ENCODE results near the gene HMBS. TPM values are rescaled to one million over a fixed set of nuclear protein-coding genes. Genes with fewer than 3 reads are reported as not detected.

The HMBS gene
- total and polyA plus RNA-seq, 2 of the 8 experiments (the other 6 are each of a cell fraction or from before 2014, with no cell fraction given): 69.3 to 109 TPM

DNA sequence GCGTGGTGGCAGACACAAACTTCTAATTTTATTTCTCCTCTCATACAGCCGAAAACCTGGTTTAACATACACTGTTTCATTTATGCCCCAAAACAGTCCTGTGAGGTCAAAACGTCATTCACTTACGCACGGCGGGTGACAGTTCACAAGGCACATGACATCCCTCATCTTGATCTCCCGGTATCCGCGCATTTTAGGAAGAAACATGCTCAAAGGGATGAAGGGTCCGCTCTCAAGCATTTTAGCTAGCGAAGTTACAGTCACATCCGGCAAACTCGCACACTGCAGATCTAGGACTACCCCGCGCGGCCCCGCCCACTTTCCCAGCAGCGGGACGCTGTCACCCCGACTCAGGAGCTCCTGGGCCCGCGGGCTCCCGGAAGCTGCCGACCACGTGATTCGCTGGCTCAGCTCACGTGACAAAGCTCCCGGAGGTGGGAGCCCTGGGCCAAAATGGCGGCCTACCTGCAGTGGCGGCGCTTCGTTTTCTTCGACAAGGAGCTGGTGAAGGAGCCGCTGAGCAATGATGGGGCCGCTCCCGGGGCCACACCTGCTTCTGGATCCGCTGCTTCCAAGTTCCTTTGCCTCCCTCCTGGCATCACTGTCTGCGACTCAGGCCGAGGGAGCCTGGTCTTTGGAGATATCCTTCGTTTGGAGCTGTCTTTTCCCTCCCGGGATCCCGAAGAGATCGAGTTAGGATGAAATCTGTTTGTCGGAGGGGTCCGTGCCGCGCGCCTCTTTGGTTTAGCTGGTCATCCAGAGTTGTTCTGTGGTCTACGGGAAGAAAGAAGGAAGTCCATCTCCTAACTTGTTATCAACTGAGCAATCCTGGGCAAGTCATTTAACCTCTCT, 17.1 kb upstream of the HMBS start, which contains the start of gene VPS11:
Gene VPS11, plus strand, starts transcription at position 448 of the 852 bp plus-strand sequence. Its CDS starts 6 bp downstream, at position 454.
- no peaks in the 10 kb centered on the region for H3K9me3 ChIP-seq (ENCODE audit: insufficient read depth in 2 of 2, low read depth in 1 of 2, low read length in 1 of 2)
- peak within 1 kb of the TSS; percentile 82 to 100 (median 98) for H3K4me3 ChIP-seq (ENCODE audit: extremely low read depth in 1 of 4, insufficient read depth in 2 of 4, low read depth in 3 of 4, low read length in 4 of 4)
- H2BK20ac ChIP-seq (ENCODE audit: low read length): no peak within 1 kb of the TSS
- peak within 1 kb of the TSS; percentile 82 to 89 for H3K4me2 ChIP-seq (ENCODE audit: insufficient read depth in 1 of 2, low read depth in 2 of 2, low read length in 2 of 2)
- H3K23ac ChIP-seq (ENCODE audit: insufficient read length): no peak within 1 kb of the TSS
- H3K27me3 ChIP-seq (replicated peaks in 1 of 4; ENCODE audit: control insufficient read depth in 3 of 4, extremely low read depth in 1 of 4, insufficient read depth in 3 of 4, low read length in 3 of 4): no peaks in the 10 kb centered on the region
- H3K36me3 ChIP-seq (ENCODE audit: control insufficient read depth in 2 of 4, insufficient read depth in 4 of 4, low read length in 3 of 4): peaks cover 7 to 18% (median 14%) of the 10 kb centered on the region in 4 experiments; a peak in 6 of 8 replicates
- H4K20me1 ChIP-seq (replicated peaks in 1 of 2; ENCODE audit: control insufficient read depth in 1 of 2, insufficient read depth in 2 of 2, low read length in 2 of 2): no peaks in the 10 kb centered on the region
- no peak within 1 kb of the TSS for H4K5ac ChIP-seq (ENCODE audit: insufficient read length, low read depth, low read length)
- peak within 1 kb of the TSS; percentile 82 for H3K27ac ChIP-seq (ENCODE audit: low read depth, low read length)
- H4K91ac ChIP-seq (replicated peaks; ENCODE audit: insufficient read length, low read length): no peak within 1 kb of the TSS
- H3K14ac ChIP-seq (ENCODE audit: insufficient read length): no peak within 1 kb of the TSS
- no peak within 1 kb of the TSS for H2BK120ac ChIP-seq (replicated peaks; ENCODE audit: low read depth, low read length)
- no peak within 1 kb of the TSS for H2AK5ac ChIP-seq (ENCODE audit: low read depth, low read length)
- no peak within 1 kb of the TSS for H2BK12ac ChIP-seq (ENCODE audit: low read depth, low read length)
- no peaks in the 10 kb centered on the region; a peak in 1 of 7 replicates for H3K4me1 ChIP-seq (replicated peaks in 1 of 4; ENCODE audit: control insufficient read depth in 3 of 4, insufficient read depth in 4 of 4, low read length in 3 of 4)
- H4K8ac ChIP-seq (ENCODE audit: extremely low read depth, insufficient read depth, low read length): peak within 1 kb of the TSS; percentile 99; the same call in 1 of the 2 replicates
- H3K56ac ChIP-seq (replicated peaks; ENCODE audit: insufficient read length, low read depth, low read length): no peak within 1 kb of the TSS
- peaks cover 0 to 13% of the 10 kb centered on the region in 2 experiments; a peak in 2 of 4 replicates for H3K79me2 ChIP-seq (ENCODE audit: control insufficient read depth in 1 of 2, insufficient read depth in 2 of 2, low read length in 2 of 2)
- peak within 1 kb of the TSS; percentile 81 to 96 (median 90) for H3K9ac ChIP-seq (replicated peaks in 1 of 4; ENCODE audit: extremely low read depth in 1 of 4, low read depth in 3 of 4, low read length in 3 of 4)
- 2% methylated on average over 47 of the region's 49 CpGs; no CpG with 5 or more reads in 1 of the 2 experiments for WGBS, 2 experiments (ENCODE audit: extremely low coverage in 1 of 2, insufficient coverage in 1 of 2, insufficient read length in 1 of 2, insufficient replicate concordance in 2 of 2, low coverage in 1 of 2, low lambda C conversion rate in 2 of 2, missing lambda C conversion rate in 1 of 2)
- H2AFZ ChIP-seq (ENCODE audit: low read length): peak within 1 kb of the TSS; percentile 97
- H3K18ac ChIP-seq (ENCODE audit: extremely low read depth, low read length): no peak within 1 kb of the TSS
- H3K23me2 ChIP-seq (ENCODE audit: low read depth, low read length): no peaks in the 10 kb centered on the region; the same call in 1 of the 2 replicates
- H2BK15ac ChIP-seq (ENCODE audit: low read length): no peak within 1 kb of the TSS
- no peak within 1 kb of the TSS for H2BK5ac ChIP-seq (ENCODE audit: low read depth, low read length)
- FAIRE-seq (no peak), DNase-seq (ENCODE audit: low read depth in 1 of 2, low spot score in 2 of 2) (peak; percentile 87 to 96)
- no peaks in the 10 kb centered on the region; the same call in 1 of the 2 replicates for H3K79me1 ChIP-seq (ENCODE audit: low read depth, low read length)
- no peak within 1 kb of the TSS for H3K4ac ChIP-seq (replicated peaks; ENCODE audit: insufficient read length, low read depth, low read length)
- ChIA-PET POLR2A (ENCODE audit: partially characterized antibody) (interaction anchor here (0.8 to 3.2 kb wide), 23 partner anchors 8 to 249 kb away, joined by 3 to 24 read pairs (median 4); partner anchors contain the start of genes C2CD2L, CENATAC, HMBS and HYOU1), CTCF (ENCODE audit: partially characterized antibody) (interaction anchor here (0.5 to 2.2 kb wide), 9 partner anchors 11 to 275 kb away, joined by 3 to 8 read pairs (median 3); partner anchors contain the start of gene HYOU1)
- TF ChIP-seq POLR2A (IDR thresholded peaks at IDR 0.05; ENCODE audit: control extremely low read depth in 1 of 2, low read depth in 2 of 2, low read length in 2 of 2) (peak; percentile 43 to 91), CBX5 (IDR thresholded peaks at IDR 0.05; ENCODE audit: low read depth, low read length) (no peak), SIRT6 (IDR thresholded peaks at IDR 0.05; ENCODE audit: low read length) (no peak), SAP30 (IDR thresholded peaks at IDR 0.05; ENCODE audit: insufficient read depth, insufficient replicate concordance, low read length) (peak; percentile 97), RNF2 (IDR thresholded peaks at IDR 0.05; ENCODE audit: borderline replicate concordance, low read depth, low read length, missing control alignments, poor library complexity, severe bottlenecking) (no peak), BRCA1 (IDR thresholded peaks at IDR 0.05; ENCODE audit: low read depth, low read length) (no peak), ZNF274 (IDR thresholded peaks at IDR 0.05; ENCODE audit: borderline replicate concordance, extremely low read depth, low read length) (no peak), NRF1 (IDR thresholded peaks at IDR 0.05; ENCODE audit: low read depth, low read length) (no peak), EZH2 (IDR thresholded peaks at IDR 0.05; ENCODE audit: low read depth, low read length, severe bottlenecking) (no peak), POU5F1 (IDR thresholded peaks at IDR 0.05; ENCODE audit: low read depth, low read length) (no peak), SP4 (IDR thresholded peaks at IDR 0.05; ENCODE audit: low read length) (peak; percentile 98), CBX8 (IDR thresholded peaks at IDR 0.05; ENCODE audit: borderline replicate concordance, low read depth, low read length) (no peak)
